K562 (cell line): ENCODE results near the gene KIAA0513. TPM values are rescaled to one million over a fixed set of nuclear protein-coding genes. Genes with fewer than 3 reads are reported as not detected.

Experiments used
- ATAC-seq: fragments of 200-7000 bp; cut with Tn5 transposase; 3 replicates; pipeline ENCODE4 v1.9.1; 2020; ENCODE audit warnings: moderate library complexity
- BruUV-seq: library from RNA; stranded (reverse); fragments of 400-500 nt; replicated peaks from 2 replicates; lab custom pipeline; 2021; lab: Mats Ljungman, UMichigan
- CTCF ChIA-PET: fragments of 300-600 bp; formaldehyde crosslinking; extraction: SDS; loops from one replicate; lab custom pipeline; 2021; ENCODE audit warnings: low intra/inter-chr PET ratio; lab: Yijun Ruan, JAX
- POLR2A ChIA-PET: fragments of 300-600, 350-650 bp; sonication (Branson Sonifier 250); formaldehyde crosslinking; extraction: SDS; loops from one replicate; lab custom pipeline; 2021; ENCODE audit warnings: antibody characterized with exemption, inconsistent platforms; lab: Yijun Ruan, JAX
- DNase-seq, 4 experiments: peaks; one replicate each; pipeline versions ENCODE4 v3.0.0 to v3.0.0-alpha.2; 2011 to 2018; ENCODE audit warnings: low spot score in 3 of 4, mixed read lengths in 3 of 4; ENCODE audit errors: extremely low read depth in 1 of 4
- FAIRE-seq: peaks from 2 replicates; lab custom pipeline; 2011; peaks lifted over from hg19 to GRCh38; lab: Jason Lieb, UNC
- H2AFZ ChIP-seq: 2 replicates; pipeline ENCODE4 v1.6.0; 2011; ENCODE audit warnings: low read depth, low read length, control low read depth, inconsistent platforms
- H3K27ac ChIP-seq: fragments of 200-600 bp; 3 replicates; pipeline ENCODE4 v1.8.0; 2011; ENCODE audit warnings: low read depth, mild to moderate bottlenecking, control low read depth, inconsistent platforms, low read length, moderate library complexity, mixed read lengths; ENCODE audit errors: extremely low read depth
- H3K27me3 ChIP-seq, 2 experiments: fragments of 300-600 bp in 1 of 2; 2 replicates in 1 of 2; 3 replicates in 1 of 2; pipeline versions ENCODE4 v1.6.0 to v1.8.0; 2011; ENCODE audit warnings: inconsistent platforms in 2 of 2, low read length in 2 of 2, mild to moderate bottlenecking in 1 of 2, mixed read lengths in 1 of 2, moderate library complexity in 1 of 2; ENCODE audit not compliant: control insufficient read depth in 2 of 2, insufficient read depth in 2 of 2
- H3K36me3 ChIP-seq: fragments of 300-600 bp; 3 replicates; pipeline ENCODE4 v1.8.0; 2011; ENCODE audit warnings: mild to moderate bottlenecking, low read length, inconsistent platforms; ENCODE audit not compliant: control insufficient read depth, insufficient read depth
- H3K4me1 ChIP-seq, 2 experiments: fragments of 200-600 bp in 1 of 2; replicated peaks in 1 of 2; 2 replicates in 1 of 2; 3 replicates in 1 of 2; pipeline versions ENCODE4 v1.5.1 to v1.8.0; 2011; ENCODE audit warnings: inconsistent platforms in 2 of 2, low read length in 2 of 2, mild to moderate bottlenecking in 1 of 2, mixed read lengths in 1 of 2, moderate library complexity in 1 of 2; ENCODE audit not compliant: control insufficient read depth in 2 of 2, insufficient read depth in 2 of 2
- H3K4me2 ChIP-seq: 2 replicates; pipeline ENCODE4 v1.6.1; 2011; ENCODE audit warnings: low read length, control low read depth, inconsistent platforms, mixed read lengths; ENCODE audit not compliant: insufficient read depth
- H3K4me3 ChIP-seq: fragments of 200-600 bp; sonication (generic), shearing (Covaris generic); 2 replicates; pipeline ENCODE4 v1.5.1; 2016; ENCODE audit warnings: control low read depth, inconsistent platforms
- H3K79me2 ChIP-seq: fragments of 200-600 bp; 3 replicates; pipeline ENCODE4 v1.8.0; 2011; ENCODE audit warnings: low read length, inconsistent platforms; ENCODE audit not compliant: control insufficient read depth, insufficient read depth
- H3K9ac ChIP-seq, 2 experiments: 2 replicates each; pipeline versions ENCODE4 v1.6.0 to v1.6.1; 2011; ENCODE audit warnings: low read depth in 2 of 2, low read length in 2 of 2, control low read depth in 1 of 2, inconsistent platforms in 1 of 2, mild to moderate bottlenecking in 1 of 2, mixed read lengths in 1 of 2; ENCODE audit not compliant: insufficient read depth in 1 of 2
- H3K9me1 ChIP-seq: one replicate; pipeline ENCODE4 v1.6.0; 2011; ENCODE audit warnings: inconsistent platforms, mild to moderate bottlenecking, low read length, moderate library complexity; ENCODE audit not compliant: control insufficient read depth, insufficient read depth
- H3K9me3 ChIP-seq: replicated peaks from 2 replicates; pipeline ENCODE4 v1.5.1; 2011; ENCODE audit warnings: low read depth, low read length, inconsistent platforms; ENCODE audit not compliant: control insufficient read depth, insufficient read depth
- H4K20me1 ChIP-seq: replicated peaks from 2 replicates; pipeline ENCODE4 v1.6.1; 2011; ENCODE audit warnings: low read length, inconsistent platforms, mixed read lengths; ENCODE audit not compliant: control insufficient read depth, insufficient read depth
- DDX20 ChIP-seq: fragments of 450-650 bp; IDR thresholded peaks from 2 replicates; pipeline ENCODE4 v1.6.1; 2016; ENCODE audit warnings: missing genetic modification characterization, low read depth, mild to moderate bottlenecking, missing compliant biosample characterization, moderate library complexity
- FOXP4 ChIP-seq: sonication (generic); formaldehyde crosslinking; IDR thresholded peaks from 2 replicates; pipeline ENCODE4 v1.8.0; 2022; ENCODE audit warnings: mild to moderate bottlenecking, missing genetic modification reagents, borderline replicate concordance
- MYNN ChIP-seq, 2 experiments: sonication (generic); formaldehyde crosslinking in 1 of 2; IDR thresholded peaks; 2 replicates each; pipeline versions ENCODE4 v1.5.0 to v1.6.1; 2016 to 2020; ENCODE audit warnings: antibody characterized with exemption in 1 of 2, missing genetic modification reagents in 1 of 2
- PRPF4 ChIP-seq: fragments of 200-400 bp; formaldehyde crosslinking; IDR thresholded peaks from one replicate; pipeline ENCODE4 v1.6.1; 2017; ENCODE audit warnings: low read length, low read depth, mild to moderate bottlenecking; ENCODE audit not compliant: insufficient read depth, poor library complexity, severe bottlenecking
- SREBF1 ChIP-seq: fragments of 150-350 bp; IDR thresholded peaks from 2 replicates; pipeline ENCODE4 v1.6.1; 2014; ENCODE audit warnings: antibody characterized with exemption, low read depth, low read length, borderline replicate concordance
- TOE1 ChIP-seq, 2 experiments: fragments of 450-650 bp in 1 of 2; sonication (generic) in 1 of 2; formaldehyde crosslinking in 1 of 2; IDR thresholded peaks; 2 replicates each; pipeline versions ENCODE4 v1.7.1 to v1.8.0; 2016 to 2022; ENCODE audit warnings: borderline replicate concordance in 2 of 2, mild to moderate bottlenecking in 2 of 2, antibody characterized with exemption in 1 of 2, inconsistent platforms in 1 of 2, low read depth in 1 of 2, missing genetic modification reagents in 1 of 2, moderate library complexity in 1 of 2
- ZNF124 ChIP-seq: sonication (generic); formaldehyde crosslinking; IDR thresholded peaks from 2 replicates; pipeline ENCODE4 v1.8.1; 2022; ENCODE audit warnings: missing genetic modification reagents
- ZNF174 ChIP-seq: fragments of 250-450 bp; sonication (Bioruptor Pico); IDR thresholded peaks from 2 replicates; pipeline ENCODE4 v1.4.0; 2020; ENCODE audit warnings: mild to moderate bottlenecking
- WGBS: fragments of 100-300 bp; shearing (Covaris generic); methylation state at CpG from one replicate; pipeline ENCODE4 v1.1.6; 2016; ENCODE audit warnings: low coverage, mixed read lengths; ENCODE audit not compliant: insufficient coverage; ENCODE audit errors: missing lambda C conversion rate; 5-methylcytosine and 5-hydroxymethylcytosine counted together
- in situ Hi-C: fragments of 300-500 bp; cut with MboI; formaldehyde crosslinking; loops from 4 replicates; pipeline ENCODE4 v1.15.0; 2018; ENCODE audit warnings: inconsistent platforms, mixed read lengths
- intact Hi-C: fragments of 100-400 bp; cut with micrococcal nuclease; formaldehyde crosslinking; loops from 2 replicates; pipeline ENCODE4 v1.14.2; 2022
- polyA plus RNA-seq, 8 experiments: library from polyadenylated mRNA; depleted of rRNA in 4 of 8; stranded (reverse) in 5 of 8; unstranded in 3 of 8; fragments of >200 nt; fragmentation: Nextera tagmentation in 2 of 8; fragmentation: Illumina TruSeq in 1 of 8; extraction: Ambion mirVana in 2 of 8; extraction: Trizol in 1 of 8; gene quantifications; 2 replicates each; pipeline versions ENCODE4 v1.2.1 to v1.2.3, GENCODE V29; 2011 to 2014; ENCODE audit warnings: inconsistent platforms in 1 of 8, missing spikeins in 1 of 8
- total RNA-seq, 7 experiments: library from RNA; depleted of rRNA in 6 of 7; stranded (reverse); fragments of >200 nt in 6 of 7; fragmentation: Illumina TruSeq in 2 of 7; extraction: Trizol in 2 of 7; gene quantifications; 2 replicates each; pipeline versions ENCODE4 v1.2.1 to v1.2.3, GENCODE V29; 2011 to 2021; ENCODE audit warnings: low replicate concordance in 1 of 7
- TF ChIP-seq, protein P1 (sequence below), 3 experiments: fragments of 200-800 bp in 1 of 3; sonication (Bioruptor generic) in 1 of 3; sonication (generic) in 1 of 3; formaldehyde crosslinking in 1 of 3; IDR thresholded peaks; 2 replicates each; pipeline versions ENCODE4 v1.6.1 to v1.8.0; 2016 to 2022; ENCODE audit warnings: mild to moderate bottlenecking in 2 of 3, missing compliant biosample characterization in 2 of 3, missing genetic modification characterization in 2 of 3, missing genetic modification reagents in 1 of 3

The KIAA0513 gene
- total and polyA plus RNA-seq, 9 of the 15 experiments (the other 6 are each of a cell fraction or from before 2014, with no cell fraction given): 0.18 to 13.7 (median 10.2) TPM

DNA sequence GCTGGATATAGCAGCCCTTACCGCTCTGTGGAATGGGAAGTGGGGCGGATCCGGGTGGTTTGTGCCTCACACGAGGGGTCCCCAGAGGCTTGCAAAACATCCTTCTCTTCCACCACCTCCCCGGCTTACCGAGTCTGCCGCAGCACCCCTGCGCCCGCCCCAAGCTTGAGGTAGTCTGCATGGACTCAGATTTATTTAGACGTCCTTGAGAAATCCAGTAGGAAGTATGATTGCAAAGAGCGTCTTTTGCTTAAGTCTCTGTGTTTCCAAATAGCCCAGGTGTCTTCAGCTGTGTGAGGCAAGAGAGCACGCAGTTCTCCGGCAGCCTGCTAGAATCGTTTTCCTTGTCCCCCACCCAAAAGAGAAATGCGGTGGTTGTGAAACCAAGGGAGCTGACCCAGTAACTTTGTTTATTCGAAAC lies 2.4 kb downstream of the KIAA0513 start:
- H3K4me3 ChIP-seq: no peak overlapping the region
- CTCF ChIA-PET: no interaction called here
- H3K27ac ChIP-seq: no peak overlapping the region
- WGBS: 74% methylated on average over 16 of the region's 16 CpGs
- in situ Hi-C loops: no loop called here
- BruUV-seq: no TSS peak
- no peaks in the 10 kb centered on the region; the same call in 2 of the 3 replicates for H3K36me3 ChIP-seq
- intact Hi-C loops: loop anchor here (2.0 to 5.0 kb wide), 2 partner anchors 27 to 57 kb away; no protein-coding TSS in a partner anchor
- TF ChIP-seq MYNN (IDR thresholded peaks at IDR 0.05) (no peak), MYNN (CRISPR knock-in tag; IDR thresholded peaks at IDR 0.05) (peak; percentile 18; the same call in 1 of the 2 replicates), SREBF1 (no peak), ZNF174 (no peak), PRPF4 (no peak), ZNF124 (CRISPR knock-in tag) (no peak), TOE1 (IDR thresholded peaks at IDR 0.05; ENCODE audit: borderline replicate concordance) (no peak), TOE1 (CRISPR knock-in tag; IDR thresholded peaks at IDR 0.05; ENCODE audit: borderline replicate concordance, low read depth) (no peak), FOXP4 (no peak), DDX20 (no peak)
- TF ChIP-seq, protein P1, sequence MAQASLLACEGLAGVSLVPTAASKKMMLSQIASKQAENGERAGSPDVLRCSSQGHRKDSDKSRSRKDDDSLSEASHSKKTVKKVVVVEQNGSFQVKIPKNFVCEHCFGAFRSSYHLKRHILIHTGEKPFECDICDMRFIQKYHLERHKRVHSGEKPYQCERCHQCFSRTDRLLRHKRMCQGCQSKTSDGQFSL (CRISPR knock-in tag; IDR thresholded peaks at IDR 0.05): no peak
- TF ChIP-seq, protein P1 (tag; IDR thresholded peaks at IDR 0.05): no peak
- TF ChIP-seq, all 486 proteins: peak for 1
- Histone ChIP-seq H3K9me1 (no peaks in the 10 kb centered on the region), H3K9ac (no peak overlapping the region), H4K20me1 (no peaks in the 10 kb centered on the region), H3K79me2 (peaks cover 4% of the 10 kb centered on the region; the same call in 2 of the 3 replicates), H3K9me3 (no peaks in the 10 kb centered on the region), H3K4me2 (no peak overlapping the region), H3K27me3 (no peaks in the 10 kb centered on the region), H3K4me1 (peaks cover 33 to 42% of the 10 kb centered on the region in 2 experiments), H2AFZ (no peak overlapping the region)
- ATAC-seq (no peak), FAIRE-seq (no peak), DNase-seq (no peak)
- POLR2A ChIA-PET: interaction anchor here (1.1 to 1.2 kb wide), 2 partner anchors 10 to 21 kb away, joined by 3 read pairs; no protein-coding TSS in a partner anchor
